Activated CD8-positive, alpha-beta memory T cell treated with anti-CD3 and anti-CD28 coated beads for 24 hours (primary cell): ENCODE results near the gene KIF16B.

ENCODE experiments used
- DNase-seq: peaks from one replicate; pipeline ENCODE4 v3.0.0-alpha.2; 2020

KIF16B gene

GRCh38 chr20:16390991-16391390, 182.3 kb downstream of the KIF16B start:
- no peak for DNase-seq

DNA sequence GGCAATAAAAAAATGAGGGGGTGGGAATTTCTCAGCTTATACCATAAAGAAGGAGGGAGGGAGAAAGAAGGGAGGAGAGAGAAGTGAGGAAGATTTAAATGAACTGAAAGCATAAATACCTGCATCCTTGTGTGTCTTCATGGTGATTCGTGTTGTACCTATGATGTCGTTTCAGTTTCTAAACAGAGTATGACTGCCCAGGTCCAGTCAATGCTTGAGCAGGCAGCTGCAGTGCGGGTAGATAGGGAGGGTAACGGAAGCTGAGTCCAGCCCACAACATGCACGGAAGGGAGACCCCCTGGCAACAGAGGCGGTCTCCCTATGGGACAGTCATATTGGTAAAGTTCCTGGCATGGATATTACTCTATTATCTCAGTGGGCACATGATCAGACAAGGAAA, 184.5 kb downstream of the KIF16B start:
- no peak for DNase-seq

GRCh38 chr20:16387666-16388065, 185.6 kb downstream of the KIF16B start:
- no peak for DNase-seq

GRCh38 chr20:16385891-16386290, 187.4 kb downstream of the KIF16B start:
- no peak for DNase-seq

GRCh38 chr20:16385462-16385861, 187.8 kb downstream of the KIF16B start:
- no peak for DNase-seq

GRCh38 chr20:16381444-16381843, 191.8 kb downstream of the KIF16B start:
- no peak for DNase-seq

DNA sequence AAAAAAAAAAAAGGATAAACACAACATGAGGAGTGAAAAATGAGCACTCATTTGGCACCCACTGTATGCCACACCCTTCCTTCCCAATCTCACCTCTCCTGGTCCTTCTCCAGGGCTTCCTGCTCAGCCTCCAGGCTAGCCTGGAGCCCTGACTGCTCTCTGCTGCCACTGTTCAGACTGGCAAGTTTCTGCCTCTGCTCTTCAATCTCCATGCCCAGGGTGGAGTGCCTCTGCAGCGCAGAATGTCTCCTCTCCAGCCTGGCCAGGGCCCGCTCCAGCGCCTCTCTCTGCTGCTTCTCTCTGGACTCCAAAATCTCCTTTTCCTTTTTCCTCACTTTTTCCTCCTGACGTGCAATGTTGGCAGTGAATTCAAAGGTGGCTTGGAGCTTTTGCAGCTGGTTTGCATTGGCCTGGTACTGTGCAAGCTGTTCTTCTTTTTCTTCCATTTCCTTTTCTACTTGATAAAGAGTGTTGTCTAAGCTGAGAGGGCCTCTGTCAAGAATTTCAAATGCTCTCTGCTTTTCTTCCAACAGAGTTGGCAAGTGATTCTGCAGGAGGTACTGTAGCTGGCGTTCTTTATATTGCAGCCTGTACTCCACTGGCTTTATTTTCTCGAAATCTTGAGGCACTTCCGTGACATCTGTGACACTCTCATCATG, 194.4 kb downstream of the KIF16B start:
- no peak for DNase-seq

DNA sequence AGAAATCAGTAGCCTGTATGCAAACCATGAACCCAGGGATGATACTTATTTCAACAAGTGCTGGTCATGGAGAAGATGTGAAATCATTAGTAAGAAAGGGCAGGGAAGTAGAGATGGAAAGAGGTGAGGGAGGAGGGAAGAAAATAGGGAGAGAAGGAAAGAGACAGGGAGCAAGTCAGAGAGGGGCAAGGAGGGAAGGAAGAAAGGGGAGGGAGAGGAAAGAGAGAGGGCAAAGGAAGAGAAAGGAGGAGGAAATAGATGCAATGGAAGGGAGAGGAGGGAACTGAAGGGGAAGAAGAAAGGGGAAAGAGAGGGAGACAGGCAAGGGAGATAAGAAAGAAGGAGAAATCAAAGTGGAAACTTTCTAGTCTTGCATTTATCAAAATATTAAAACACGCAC, 195.1 kb downstream of the KIF16B start:
- DNase-seq, result no peak

- no peak for DNase-seq
These were observed 203.8 kb downstream of the KIF16B start for GRCh38 chr20:16369441-16369840.

GRCh38 chr20:16368645-16369292, 204.5 kb downstream of the KIF16B start:
- no peak for DNase-seq

DNA sequence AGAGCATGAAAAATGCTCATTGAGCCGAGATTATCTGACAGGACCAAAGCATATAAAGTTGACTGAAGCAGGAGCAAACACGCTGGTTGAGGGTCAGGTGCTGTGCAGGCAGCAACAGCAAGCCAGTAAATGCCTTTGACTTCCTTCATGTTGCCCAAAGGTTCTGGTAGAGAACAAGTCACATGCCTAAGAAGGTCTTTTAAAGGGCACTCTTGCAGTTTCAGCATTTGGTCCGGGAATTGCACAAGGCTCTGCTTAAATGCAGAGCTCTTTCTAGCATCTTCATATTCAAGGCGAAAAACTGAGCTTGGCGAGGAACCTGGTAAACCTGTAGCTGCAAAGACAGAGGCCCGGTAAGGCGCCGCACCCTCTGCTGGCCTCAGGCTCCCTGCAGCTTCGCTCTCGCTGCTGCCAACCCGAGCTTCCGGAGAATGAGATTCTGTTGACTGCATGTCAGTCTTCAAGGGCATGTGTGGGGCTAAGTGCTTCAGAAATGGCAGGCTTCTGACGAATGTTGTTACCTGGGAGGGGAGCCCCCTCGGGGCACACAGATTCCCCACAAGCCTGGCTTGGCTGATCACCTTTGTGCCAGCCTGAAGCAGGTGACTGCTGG, 205.2 kb downstream of the KIF16B start:
- DNase-seq, result no peak

DNA sequence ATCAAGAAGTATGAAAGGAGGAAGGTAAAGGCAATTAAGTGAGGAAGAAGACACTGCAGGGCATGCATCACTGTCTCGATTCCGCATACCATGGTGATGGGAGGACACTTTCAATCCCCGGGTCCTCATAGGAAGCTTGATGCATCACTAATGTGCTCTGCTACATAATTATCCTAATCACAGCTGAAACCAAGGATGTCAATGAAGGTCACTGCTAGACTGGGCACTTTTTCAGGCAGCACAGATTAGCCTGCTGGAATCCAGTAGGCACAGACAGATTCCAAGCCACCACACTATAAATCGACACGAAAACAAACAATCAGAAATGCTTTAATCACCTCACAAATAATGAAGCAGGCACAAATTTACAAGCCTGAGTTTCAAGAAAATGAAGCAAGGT, 206.7 kb downstream of the KIF16B start:
- no peak for DNase-seq

GRCh38 chr20:16364320-16364687, 208.9 kb downstream of the KIF16B start:
- no peak for DNase-seq

GRCh38 chr20:16363506-16364319, 209.5 kb downstream of the KIF16B start:
- DNase-seq, result no peak

- DNase-seq, result no peak
These were observed 210.6 kb downstream of the KIF16B start for GRCh38 chr20:16362642-16363041.

GRCh38 chr20:16360668-16361067, 212.6 kb downstream of the KIF16B start:
- no peak for DNase-seq

DNA sequence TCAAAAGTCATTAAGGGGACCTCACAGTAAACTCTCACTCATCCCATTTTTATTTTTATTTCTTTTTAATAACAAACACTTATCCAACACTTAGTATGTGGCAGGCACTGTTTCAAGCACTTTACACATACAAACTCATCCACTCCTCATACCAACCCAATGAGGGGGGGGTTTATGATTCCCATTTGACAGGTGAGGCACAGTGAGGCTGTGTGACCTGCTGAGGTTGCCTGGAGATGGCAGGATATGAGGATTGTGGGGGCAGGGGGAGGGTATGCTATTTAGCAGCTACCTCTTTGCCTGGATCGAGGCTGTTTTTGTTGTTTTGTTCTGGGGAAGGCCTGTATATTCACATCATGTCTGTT, 219.8 kb downstream of the KIF16B start:
- no peak for DNase-seq

GRCh38 chr20:16352751-16353416, 220.4 kb downstream of the KIF16B start:
- no peak for DNase-seq

- no peak for DNase-seq
These were observed 220.9 kb downstream of the KIF16B start for GRCh38 chr20:16352321-16352720.

DNA sequence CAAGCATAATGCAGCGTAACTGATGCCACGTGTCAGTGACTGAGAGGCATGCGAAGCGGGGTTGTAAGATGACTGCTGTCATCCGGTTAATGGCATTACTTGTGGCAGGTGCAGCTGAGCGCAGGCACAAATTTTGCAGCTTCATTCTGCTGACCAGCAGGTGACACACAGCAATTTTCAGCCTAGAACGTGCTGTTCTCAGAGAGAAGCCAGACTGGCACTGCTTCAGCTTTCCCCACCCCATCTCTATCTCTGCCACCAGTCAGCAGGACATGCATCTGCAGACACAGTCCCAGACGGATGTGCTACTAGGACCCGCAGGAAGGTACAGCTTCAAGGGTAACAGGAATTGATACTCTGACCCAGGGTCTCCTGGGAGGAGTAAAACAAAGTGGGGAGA, 221.8 kb downstream of the KIF16B start:
- no peak for DNase-seq

GRCh38 chr20:16350465-16350864, 222.8 kb downstream of the KIF16B start:
- DNase-seq, result no peak

DNA sequence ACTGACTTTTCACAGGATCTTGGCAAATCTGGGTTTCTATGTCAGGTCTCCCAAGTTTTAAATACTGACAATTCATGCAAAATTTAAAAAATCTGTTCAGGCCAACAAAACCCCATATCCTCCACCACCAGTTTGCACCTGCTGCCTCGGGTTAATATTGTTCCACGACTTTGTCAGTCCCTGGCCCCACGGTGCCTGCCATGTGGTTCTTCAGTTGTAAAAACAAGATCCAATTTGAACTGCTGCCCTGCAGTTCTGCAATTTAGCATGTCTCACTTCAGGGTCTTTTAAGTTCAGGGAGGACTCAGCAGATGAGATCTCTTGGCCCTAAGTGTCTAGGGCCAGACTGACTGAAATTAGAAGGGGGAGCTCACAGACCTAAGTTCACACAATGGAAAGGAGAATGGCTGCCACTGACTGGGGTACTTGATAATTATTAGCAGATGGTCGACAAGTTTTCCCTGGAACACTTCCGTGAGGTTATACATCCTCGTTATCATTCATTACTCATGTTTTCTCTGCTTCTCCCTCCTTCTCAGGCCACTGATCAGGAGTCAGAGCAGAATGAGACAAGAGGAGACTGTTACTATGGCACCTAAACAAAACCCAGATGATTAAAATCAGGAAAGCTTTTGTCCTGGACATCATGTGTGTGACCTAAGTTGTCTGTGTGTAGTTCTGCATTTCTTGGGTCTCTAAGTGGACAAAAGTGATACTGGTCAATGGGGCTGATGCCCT, 223.6 kb downstream of the KIF16B start:
- no peak for DNase-seq
